HepG2 (cell line): ENCODE data around the gene RASGRP1. TPM values are rescaled to one million over a fixed set of nuclear protein-coding genes. Genes with fewer than 3 reads are reported as not detected.

Source experiments
- ATAC-seq: fragments of 200-7000 bp; cut with Tn5 transposase; 3 replicates; pipeline ENCODE4 v1.9.1; 2020; ENCODE audit warnings: mild to moderate bottlenecking, moderate library complexity
- BruUV-seq: library from RNA; stranded (reverse); fragments of 400-500 nt; replicated peaks from 2 replicates; lab custom pipeline; 2021; lab: Mats Ljungman, UMichigan
- CTCF ChIA-PET: fragments of 300-600 bp; formaldehyde crosslinking; extraction: SDS; loops from one replicate; lab custom pipeline; 2021; ENCODE audit warnings: low total read pairs, inconsistent platforms, low intra/inter-chr PET ratio; lab: Yijun Ruan, JAX
- POLR2A ChIA-PET: fragments of 350-600 bp; sonication (Branson Sonifier 250); formaldehyde crosslinking; loops from one replicate; lab custom pipeline; 2020; ENCODE audit warnings: antibody characterized with exemption, inconsistent platforms; lab: Yijun Ruan, JAX
- DNase-seq: peaks from one replicate; pipeline ENCODE4 v3.0.0-alpha.2; 2015; ENCODE audit warnings: low spot score
- FAIRE-seq: peaks from 3 replicates; lab custom pipeline; 2011; peaks lifted over from hg19 to GRCh38; lab: Jason Lieb, UNC
- H2AFZ ChIP-seq: one replicate; pipeline ENCODE4 v1.6.1; 2011; ENCODE audit warnings: low read length, inconsistent platforms
- H3K27ac ChIP-seq: fragments of 300-600 bp; 3 replicates; pipeline ENCODE4 v1.8.0; 2011; ENCODE audit warnings: mixed run types, mild to moderate bottlenecking, mixed read lengths, low read length, inconsistent platforms; ENCODE audit not compliant: insufficient read depth; ENCODE audit errors: extremely low read length
- H3K27me3 ChIP-seq, 2 experiments: fragments of 200-600 bp in 1 of 2; 2 replicates in 1 of 2; 3 replicates in 1 of 2; pipeline versions ENCODE4 v1.6.0 to v1.8.0; 2011; ENCODE audit warnings: low read length in 2 of 2, mild to moderate bottlenecking in 2 of 2, moderate library complexity in 2 of 2, inconsistent platforms in 1 of 2; ENCODE audit not compliant: insufficient read depth in 2 of 2, control insufficient read depth in 1 of 2
- H3K36me3 ChIP-seq, 2 experiments: fragments of 200-600 bp in 1 of 2; replicated peaks in 1 of 2; 2 replicates in 1 of 2; 3 replicates in 1 of 2; pipeline versions ENCODE4 v1.5.1 to v1.8.0; 2011; ENCODE audit warnings: low read length in 2 of 2, inconsistent platforms in 1 of 2; ENCODE audit not compliant: insufficient read depth in 2 of 2, control insufficient read depth in 1 of 2
- H3K4me1 ChIP-seq: 2 replicates; pipeline ENCODE4 v1.5.1; 2012; ENCODE audit warnings: low read length, inconsistent platforms; ENCODE audit not compliant: insufficient read depth
- H3K4me2 ChIP-seq: 2 replicates; pipeline ENCODE4 v1.6.0; 2011; ENCODE audit warnings: low read depth, low read length, inconsistent platforms
- H3K4me3 ChIP-seq, 3 experiments: fragments of 200-600 bp in 1 of 3; sonication (generic), shearing (Covaris generic) in 1 of 3; replicated peaks in 1 of 3; 2 replicates each; pipeline ENCODE4 v1.5.1; 2011 to 2016; ENCODE audit warnings: low read length in 3 of 3, inconsistent platforms in 2 of 3, low read depth in 2 of 3, mild to moderate bottlenecking in 2 of 3, control low read depth in 1 of 3, mixed read lengths in 1 of 3; ENCODE audit not compliant: insufficient read depth in 1 of 3
- H3K79me2 ChIP-seq: one replicate; pipeline ENCODE4 v1.6.1; 2011; ENCODE audit warnings: low read length, inconsistent platforms; ENCODE audit not compliant: insufficient read depth
- H3K9ac ChIP-seq: 2 replicates; pipeline ENCODE4 v1.6.0; 2011; ENCODE audit warnings: mild to moderate bottlenecking, low read depth, low read length, inconsistent platforms; ENCODE audit not compliant: insufficient read depth
- H3K9me3 ChIP-seq: 2 replicates; pipeline ENCODE4 v1.5.1; 2012; ENCODE audit warnings: mild to moderate bottlenecking, low read length
- H4K20me1 ChIP-seq: 2 replicates; pipeline ENCODE4 v1.6.0; 2011; ENCODE audit warnings: inconsistent platforms, mild to moderate bottlenecking, low read length, moderate library complexity; ENCODE audit not compliant: insufficient read depth
- CBX2 ChIP-seq, 2 experiments: fragments of 200-600 bp in 1 of 2; sonication (generic); formaldehyde crosslinking in 1 of 2; IDR thresholded peaks; 2 replicates each; pipeline versions ENCODE4 v1.7.0 to v1.8.1; 2018 to 2022; ENCODE audit warnings: low read depth in 2 of 2, low read length in 1 of 2, mild to moderate bottlenecking in 1 of 2, missing genetic modification reagents in 1 of 2
- ETV5 ChIP-seq: IDR thresholded peaks from 2 replicates; pipeline ENCODE4 v1.6.1; 2018; ENCODE audit warnings: missing biosample characterization, missing genetic modification reagents, inconsistent platforms, borderline replicate concordance
- NCOA5 ChIP-seq: sonication (generic); formaldehyde crosslinking; IDR thresholded peaks from 2 replicates; pipeline ENCODE4 v1.4.0; 2020; ENCODE audit warnings: missing genetic modification reagents
- NPAS2 ChIP-seq: sonication (generic); formaldehyde crosslinking; IDR thresholded peaks from 2 replicates; pipeline ENCODE4 v1.8.0; 2022; ENCODE audit warnings: mild to moderate bottlenecking, missing genetic modification reagents, borderline replicate concordance
- NR2C2 ChIP-seq: sonication (generic); formaldehyde crosslinking; IDR thresholded peaks from 2 replicates; pipeline ENCODE4 v1.4.0; 2020; ENCODE audit warnings: missing genetic modification reagents, mild to moderate bottlenecking, moderate library complexity, borderline replicate concordance
- SP5 ChIP-seq: IDR thresholded peaks from 2 replicates; pipeline ENCODE4 v1.6.1; 2016; ENCODE audit warnings: low read depth, borderline replicate concordance
- TBX2 ChIP-seq: sonication (generic); formaldehyde crosslinking; IDR thresholded peaks from 2 replicates; pipeline ENCODE4 v1.5.0; 2020; ENCODE audit warnings: missing genetic modification reagents, mild to moderate bottlenecking, borderline replicate concordance
- TFDP2 ChIP-seq: sonication (generic); formaldehyde crosslinking; IDR thresholded peaks from 2 replicates; pipeline ENCODE4 v1.4.0; 2020; ENCODE audit warnings: missing genetic modification reagents
- XBP1 ChIP-seq: sonication (generic); formaldehyde crosslinking; IDR thresholded peaks from 2 replicates; pipeline ENCODE4 v1.5.0; 2020; ENCODE audit warnings: missing genetic modification reagents
- ZNF18 ChIP-seq: sonication (generic); formaldehyde crosslinking; IDR thresholded peaks from 2 replicates; pipeline ENCODE4 v1.8.0; 2022; ENCODE audit warnings: mild to moderate bottlenecking, missing genetic modification reagents; ENCODE audit not compliant: insufficient replicate concordance
- ZNF431 ChIP-seq: sonication (generic); formaldehyde crosslinking; IDR thresholded peaks from 2 replicates; pipeline ENCODE4 v1.9.0; 2022; ENCODE audit warnings: missing genetic modification reagents, low read depth, mild to moderate bottlenecking, borderline replicate concordance
- ZNF563 ChIP-seq: sonication (generic); formaldehyde crosslinking; IDR thresholded peaks from 2 replicates; pipeline ENCODE4 v1.8.0; 2022; ENCODE audit warnings: mild to moderate bottlenecking, moderate library complexity, missing genetic modification reagents
- ZNF616 ChIP-seq: sonication (generic); formaldehyde crosslinking; IDR thresholded peaks from 2 replicates; pipeline ENCODE4 v1.5.0; 2020; ENCODE audit warnings: low read depth, mild to moderate bottlenecking, missing genetic modification reagents
- ZNF678 ChIP-seq: sonication (generic); formaldehyde crosslinking; IDR thresholded peaks from 2 replicates; pipeline ENCODE4 v1.4.0; 2020; ENCODE audit warnings: mild to moderate bottlenecking, missing genetic modification reagents
- ZSCAN31 ChIP-seq: sonication (generic); formaldehyde crosslinking; IDR thresholded peaks from 2 replicates; pipeline ENCODE4 v1.5.0; 2020; ENCODE audit warnings: low read depth, mild to moderate bottlenecking, missing genetic modification reagents
- WGBS: methylation state at CpG from one replicate; pipeline ENCODE4 v1.1.6; 2017; ENCODE audit warnings: low lambda C conversion rate; 5-methylcytosine and 5-hydroxymethylcytosine counted together
- in situ Hi-C: cut with HindIII; loops from 2 replicates; pipeline ENCODE4 v1.10.0; 2017; ENCODE audit warnings: low pct_unique_long_range_greater_than_20kb; ENCODE audit not compliant: extremely low pct_ligation_motif_present
- intact Hi-C: fragments of 100-400 bp; cut with micrococcal nuclease; formaldehyde crosslinking; loops from one replicate; pipeline ENCODE4 v1.10.0; 2022; ENCODE audit not compliant: unreplicated experiment
- polyA plus RNA-seq, 8 experiments: library from polyadenylated mRNA; depleted of rRNA in 3 of 8; stranded (reverse) in 7 of 8; unstranded in 1 of 8; fragments of >200 nt; fragmentation: Illumina TruSeq in 4 of 8; extraction: Trizol in 4 of 8; gene quantifications; 2 replicates each; pipeline versions ENCODE4 v1.2.1 to v1.2.3, GENCODE V29; 2011 to 2016; ENCODE audit warnings: low read depth in 4 of 8, missing spikeins in 1 of 8, mixed read lengths in 1 of 8; ENCODE audit not compliant: insufficient read depth in 1 of 8
- total RNA-seq, 5 experiments: library from RNA; depleted of rRNA; stranded (reverse); fragments of >200 nt; fragmentation: Illumina TruSeq; extraction: Trizol; gene quantifications; 2 replicates each; pipeline ENCODE4 v1.2.3, GENCODE V29; 2016; ENCODE audit warnings: low read depth in 1 of 5
- TF ChIP-seq, protein P1 (sequence below): sonication (generic); formaldehyde crosslinking; IDR thresholded peaks from 2 replicates; pipeline ENCODE4 v1.4.0; 2020; ENCODE audit warnings: missing genetic modification reagents, borderline replicate concordance
- TF ChIP-seq, protein P2 (sequence below): IDR thresholded peaks from 2 replicates; pipeline ENCODE4 v1.6.1; 2016; ENCODE audit warnings: missing biosample characterization, missing genetic modification reagents, low read depth
- TF ChIP-seq, protein P3 (sequence below): IDR thresholded peaks from 2 replicates; pipeline ENCODE4 v1.6.1; 2016; ENCODE audit warnings: missing compliant biosample characterization, missing genetic modification reagents, borderline replicate concordance

RASGRP1 gene
- total and polyA plus RNA-seq, 2 of the 13 experiments (the other 11 are each of a cell fraction or from before 2014, with no cell fraction given): 0.07 TPM; not detected in 1

DNA sequence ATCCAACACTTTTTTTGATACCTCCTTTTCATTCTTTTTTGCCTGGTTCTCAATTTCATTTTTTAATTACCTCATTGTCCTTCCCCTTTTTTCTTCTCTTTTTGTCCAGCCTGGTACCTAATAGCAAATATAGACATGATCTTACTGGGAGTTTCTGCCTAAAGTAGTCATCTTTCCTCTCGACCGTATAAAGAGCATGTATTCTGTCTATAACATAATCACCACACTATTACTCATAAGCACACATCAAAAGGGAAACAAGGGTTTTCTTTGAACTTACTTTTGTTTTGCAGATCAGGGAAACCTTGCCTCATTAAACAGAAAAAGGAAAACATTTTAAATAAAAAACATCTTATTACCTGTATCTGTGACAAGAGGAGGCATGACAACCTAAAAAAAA lies 77.7 kb downstream of the RASGRP1 start:
- WGBS: 97% methylated on average over 2 of the region's 2 CpGs
- FAIRE-seq: no peak
- in situ Hi-C loops: no loop called here
- TF ChIP-seq ETV5 (CRISPR knock-in tag) (no peak), CBX2 (IDR thresholded peaks at IDR 0.05; ENCODE audit: low read depth, low read length) (no peak), CBX2 (CRISPR knock-in tag; IDR thresholded peaks at IDR 0.05; ENCODE audit: low read depth) (no peak), ZNF616 (no peak), XBP1 (CRISPR knock-in tag) (no peak), TFDP2 (no peak), NPAS2 (CRISPR knock-in tag) (no peak), SP5 (CRISPR knock-in tag) (no peak), ZNF678 (CRISPR knock-in tag) (no peak), ZSCAN31 (CRISPR knock-in tag) (no peak), ZNF563 (CRISPR knock-in tag) (no peak), NCOA5 (CRISPR knock-in tag) (no peak), NR2C2 (CRISPR knock-in tag) (no peak), TBX2 (no peak), ZNF431 (CRISPR knock-in tag) (no peak), ZNF18 (CRISPR knock-in tag) (no peak)
- TF ChIP-seq, protein P1, sequence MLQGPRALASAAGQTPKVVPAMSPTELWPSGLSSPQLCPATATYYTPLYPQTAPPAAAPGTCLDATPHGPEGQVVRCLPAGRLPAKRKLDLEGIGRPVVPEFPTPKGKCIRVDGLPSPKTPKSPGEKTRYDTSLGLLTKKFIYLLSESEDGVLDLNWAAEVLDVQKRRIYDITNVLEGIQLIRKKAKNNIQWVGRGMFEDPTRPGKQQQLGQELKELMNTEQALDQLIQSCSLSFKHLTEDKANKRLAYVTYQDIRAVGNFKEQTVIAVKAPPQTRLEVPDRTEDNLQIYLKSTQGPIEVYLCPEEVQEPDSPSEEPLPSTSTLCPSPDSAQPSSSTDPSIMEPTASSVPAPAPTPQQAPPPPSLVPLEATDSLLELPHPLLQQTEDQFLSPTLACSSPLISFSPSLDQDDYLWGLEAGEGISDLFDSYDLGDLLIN: no peak
- TF ChIP-seq, protein P2, sequence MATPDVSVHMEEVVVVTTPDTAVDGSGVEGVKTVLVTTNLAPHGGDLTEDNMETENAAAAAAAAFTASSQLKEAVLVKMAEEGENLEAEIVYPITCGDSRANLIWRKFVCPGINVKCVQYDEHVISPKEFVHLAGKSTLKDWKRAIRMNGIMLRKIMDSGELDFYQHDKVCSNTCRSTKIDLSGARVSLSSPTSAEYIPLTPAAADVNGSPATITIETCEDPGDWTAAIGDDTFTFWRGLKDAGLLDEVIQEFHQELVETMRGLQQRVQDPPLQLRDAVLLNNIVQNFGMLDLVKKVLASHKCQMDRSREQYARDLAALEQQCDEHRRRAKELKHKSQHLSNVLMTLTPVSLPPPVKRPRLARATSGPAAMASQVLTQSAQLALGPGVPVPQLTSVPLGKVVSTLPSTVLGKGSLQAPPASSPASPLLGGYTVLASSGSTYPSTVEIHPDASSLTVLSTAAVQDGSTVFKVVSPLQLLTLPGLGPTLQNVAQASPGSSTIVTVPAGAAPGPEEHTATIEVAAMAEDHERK (CRISPR knock-in tag): no peak
- TF ChIP-seq, protein P3, sequence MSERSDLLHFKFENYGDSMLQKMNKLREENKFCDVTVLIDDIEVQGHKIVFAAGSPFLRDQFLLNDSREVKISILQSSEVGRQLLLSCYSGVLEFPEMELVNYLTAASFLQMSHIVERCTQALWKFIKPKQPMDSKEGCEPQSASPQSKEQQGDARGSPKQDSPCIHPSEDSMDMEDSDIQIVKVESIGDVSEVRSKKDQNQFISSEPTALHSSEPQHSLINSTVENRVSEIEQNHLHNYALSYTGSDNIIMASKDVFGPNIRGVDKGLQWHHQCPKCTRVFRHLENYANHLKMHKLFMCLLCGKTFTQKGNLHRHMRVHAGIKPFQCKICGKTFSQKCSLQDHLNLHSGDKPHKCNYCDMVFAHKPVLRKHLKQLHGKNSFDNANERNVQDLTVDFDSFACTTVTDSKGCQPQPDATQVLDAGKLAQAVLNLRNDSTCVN: no peak

More for the DNA sequence above, 77.7 kb downstream of the RASGRP1 start:
- ChIA-PET CTCF (no interaction called here), POLR2A (no interaction called here)
- Histone ChIP-seq H3K27me3 (no peaks in the 10 kb centered on the region), H2AFZ (no peak overlapping the region), H3K36me3 (no peaks in the 10 kb centered on the region; a peak in 2 of 5 replicates), H3K4me1 (no peaks in the 10 kb centered on the region), H3K4me2 (no peak overlapping the region), H3K79me2 (no peaks in the 10 kb centered on the region), H4K20me1 (no peaks in the 10 kb centered on the region), H3K4me3 (no peak overlapping the region), H3K9ac (no peak overlapping the region), H3K27ac (no peak overlapping the region), H3K9me3 (no peaks in the 10 kb centered on the region)
- DNase-seq (no peak), ATAC-seq (no peak)
- BruUV-seq: no TSS peak
- intact Hi-C loops: no loop called here
